GM23248 (cell line): ENCODE measurements around the gene CTNNA2. TPM values are rescaled to one million over a fixed set of nuclear protein-coding genes. Genes with fewer than 3 reads are reported as not detected.
A peak's percentile ranks its signal among the peaks of the same experiment; 100 is the strongest.

Experiments used
- DNase-seq: peaks from one replicate; pipeline ENCODE4 v3.0.0-alpha.2; 2015
- H2AFZ ChIP-seq: fragments of 200-600 bp; sonication (generic); 2 replicates; pipeline ENCODE4 v1.6.1; 2016; ENCODE audit warnings: antibody characterized with exemption
- H3F3A ChIP-seq: fragments of 200-600 bp; sonication (generic); 2 replicates; pipeline ENCODE4 v1.6.1; 2016; ENCODE audit warnings: mild to moderate bottlenecking, antibody characterized with exemption, mixed run types; ENCODE audit not compliant: insufficient read depth
- H3K27ac ChIP-seq: fragments of 200-600 bp; sonication (generic); 2 replicates; pipeline ENCODE4 v1.5.1; 2016; ENCODE audit warnings: mild to moderate bottlenecking
- H3K27me3 ChIP-seq: fragments of 200-600 bp; sonication (generic); replicated peaks from 2 replicates; pipeline ENCODE4 v1.6.1; 2016; ENCODE audit warnings: mild to moderate bottlenecking; ENCODE audit not compliant: insufficient read depth
- H3K36me3 ChIP-seq: fragments of 200-600 bp; sonication (generic); 2 replicates; pipeline ENCODE4 v1.6.1; 2016; ENCODE audit warnings: low read depth, mild to moderate bottlenecking
- H3K4me1 ChIP-seq: fragments of 200-600 bp; sonication (generic); 2 replicates; pipeline ENCODE4 v1.6.1; 2016; ENCODE audit warnings: mild to moderate bottlenecking; ENCODE audit not compliant: insufficient read depth
- H3K4me2 ChIP-seq: fragments of 200-600 bp; sonication (generic); one replicate; pipeline ENCODE4 v1.6.1; 2016; ENCODE audit warnings: mild to moderate bottlenecking; ENCODE audit not compliant: unreplicated experiment
- H3K4me3 ChIP-seq: fragments of 200-600 bp; sonication (generic); 2 replicates; pipeline ENCODE4 v1.5.1; 2016; ENCODE audit warnings: mild to moderate bottlenecking
- H3K79me2 ChIP-seq: fragments of 200-600 bp; sonication (generic); 2 replicates; pipeline ENCODE4 v1.6.1; 2016; ENCODE audit warnings: mild to moderate bottlenecking; ENCODE audit not compliant: insufficient read depth
- H3K9ac ChIP-seq: fragments of 200-600 bp; sonication (generic); 2 replicates; pipeline ENCODE4 v1.6.1; 2016; ENCODE audit warnings: mild to moderate bottlenecking
- H3K9me2 ChIP-seq: fragments of 200-600 bp; sonication (generic); 2 replicates; pipeline ENCODE4 v1.6.1; 2016; ENCODE audit warnings: mixed run types, mild to moderate bottlenecking, moderate library complexity; ENCODE audit not compliant: insufficient read depth
- H3K9me3 ChIP-seq: fragments of 200-600 bp; sonication (generic); one replicate; pipeline ENCODE4 v1.6.1; 2017; ENCODE audit warnings: low read depth
- H4K20me1 ChIP-seq: fragments of 200-600 bp; sonication (generic); 2 replicates; pipeline ENCODE4 v1.6.0; 2016; ENCODE audit not compliant: insufficient read depth
- EZH2 ChIP-seq: fragments of 200-600 bp; sonication (generic); IDR thresholded peaks from 2 replicates; pipeline ENCODE4 v1.6.1; 2018; ENCODE audit warnings: antibody characterized with exemption, mild to moderate bottlenecking; ENCODE audit not compliant: insufficient read depth, poor library complexity, severe bottlenecking
- EZH2phosphoT487 ChIP-seq: fragments of 200-600 bp; sonication (generic); IDR thresholded peaks from 2 replicates; pipeline ENCODE4 v1.6.1; 2018; ENCODE audit warnings: antibody characterized with exemption, moderate library complexity, mild to moderate bottlenecking, low read depth; ENCODE audit not compliant: insufficient read depth
- WGBS, 2 experiments: methylation state at CpG; one replicate each; pipeline ENCODE4 v1.1.6; 2015 to 2017; ENCODE audit warnings: low lambda C conversion rate in 2 of 2, low coverage in 1 of 2; ENCODE audit errors: missing lambda C conversion rate in 2 of 2; 5-methylcytosine and 5-hydroxymethylcytosine counted together
- in situ Hi-C: fragments of 300-500 bp; cut with MboI; formaldehyde crosslinking; loops from 2 replicates; pipeline ENCODE4 v1.15.0; 2020
- polyA plus RNA-seq: library from polyadenylated mRNA; unstranded; fragments of >200 nt; fragmentation: Nextera tagmentation; extraction: Ambion mirVana; gene quantifications from 2 replicates; pipeline ENCODE4 v1.2.1, GENCODE V29; 2016
- total RNA-seq: library from RNA; depleted of rRNA; stranded (reverse); fragments of >200 nt; shearing (Covaris generic); gene quantifications from 2 replicates; pipeline ENCODE4 v1.2.3, GENCODE V29; 2014

The CTNNA2 gene
- total and polyA plus RNA-seq, 2 experiments from 2014 or later: not detected

- Histone ChIP-seq H3K9me2 (no peaks in the 10 kb centered on the region), H3K9me3 (no peaks in the 10 kb centered on the region), H3K9ac (no peak overlapping the region), H3F3A (no peaks in the 10 kb centered on the region), H3K4me1 (no peaks in the 10 kb centered on the region), H3K27me3 (peaks cover 39% of the 10 kb centered on the region), H3K4me3 (no peak overlapping the region), H3K79me2 (no peaks in the 10 kb centered on the region), H2AFZ (no peak overlapping the region), H4K20me1 (no peaks in the 10 kb centered on the region), H3K36me3 (no peaks in the 10 kb centered on the region), H3K4me2 (no peak overlapping the region), H3K27ac (no peak overlapping the region)
- no peak for TF ChIP-seq EZH2phosphoT487
- no peak for TF ChIP-seq EZH2
- in situ Hi-C loops: no loop called here
- WGBS, 2 experiments: 6 to 10% methylated on average over 46 to 48 of the region's 50 CpGs
- DNase-seq: no peak
Measured at GRCh38 chr2:80302314-80303005, 789.6 kb downstream of the CTNNA2 start.

GRCh38 chr2:80303006-80303908 is 790.4 kb downstream of the CTNNA2 start:
- Histone ChIP-seq H3K27me3 (peaks cover 39% of the 10 kb centered on the region), H3K4me3 (no peak overlapping the region), H3K9me2 (no peaks in the 10 kb centered on the region), H3F3A (no peaks in the 10 kb centered on the region), H3K79me2 (no peaks in the 10 kb centered on the region), H3K9ac (no peak overlapping the region), H3K27ac (no peak overlapping the region), H3K4me1 (no peaks in the 10 kb centered on the region), H3K36me3 (no peaks in the 10 kb centered on the region), H3K4me2 (no peak overlapping the region), H3K9me3 (no peaks in the 10 kb centered on the region), H4K20me1 (no peaks in the 10 kb centered on the region), H2AFZ (no peak overlapping the region)
- TF ChIP-seq EZH2phosphoT487: no peak
- TF ChIP-seq EZH2: peak; percentile 11
- DNase-seq: peak; percentile 5
- WGBS, 2 experiments: 3 to 4% methylated on average over 61 to 63 of the region's 64 CpGs
- in situ Hi-C loops: no loop called here

GRCh38 chr2:80303909-80304837 is 791.3 kb downstream of the CTNNA2 start, which contains the start of gene LRRTM1:
Gene LRRTM1 (minus strand): TSS chr2:80304752. CDS start chr2:80303819, 933 bp downstream.
- Histone ChIP-seq H3K4me2 (no peak within 1 kb of the TSS), H2AFZ (no peak within 1 kb of the TSS), H3K27ac (no peak within 1 kb of the TSS), H3K9me3 (no peaks in the 10 kb centered on the region), H3K4me3 (no peak within 1 kb of the TSS), H3F3A (no peaks in the 10 kb centered on the region), H3K4me1 (no peaks in the 10 kb centered on the region), H3K79me2 (no peaks in the 10 kb centered on the region), H4K20me1 (no peaks in the 10 kb centered on the region), H3K27me3 (peaks cover 39% of the 10 kb centered on the region), H3K9ac (no peak within 1 kb of the TSS), H3K36me3 (no peaks in the 10 kb centered on the region), H3K9me2 (no peaks in the 10 kb centered on the region)
- TF ChIP-seq EZH2phosphoT487 (no peak), EZH2 (peak; percentile 79)
- 1% methylated on average over 41 to 61 of the region's 64 CpGs for WGBS, 2 experiments
- in situ Hi-C loops: no loop called here
- peak; percentile 12 for DNase-seq

- Histone ChIP-seq H3K4me2 (no peak overlapping the region), H3K9me3 (no peaks in the 10 kb centered on the region), H4K20me1 (no peaks in the 10 kb centered on the region), H2AFZ (no peak overlapping the region), H3K4me3 (no peak overlapping the region), H3K27ac (no peak overlapping the region), H3F3A (no peaks in the 10 kb centered on the region), H3K4me1 (no peaks in the 10 kb centered on the region), H3K36me3 (no peaks in the 10 kb centered on the region), H3K79me2 (no peaks in the 10 kb centered on the region), H3K9ac (no peak overlapping the region), H3K9me2 (no peaks in the 10 kb centered on the region), H3K27me3 (no peaks in the 10 kb centered on the region; the same call in 1 of the 2 replicates)
- TF ChIP-seq EZH2phosphoT487: no peak
- TF ChIP-seq EZH2: no peak
- WGBS, 2 experiments: 2 to 5% methylated on average over 3 of the region's 3 CpGs
- no peak for DNase-seq
- in situ Hi-C loops: no loop called here
Measured at GRCh38 chr2:80311304-80311703, 798.5 kb downstream of the CTNNA2 start.
